Suppressor macrophage (primary cell): ENCODE measurements around the gene STK39.

Experiments used
- DNase-seq, 4 experiments: peaks; one replicate each; pipeline ENCODE4 v3.0.0-alpha.2; 2020 to 2022

STK39 gene

GRCh38 chr2:167945660-167946368 lies 301.6 kb downstream of the STK39 start:
- DNase-seq, result no peak

GRCh38 chr2:167944825-167945659 lies 302.4 kb downstream of the STK39 start:
- no peak for DNase-seq

GRCh38 chr2:167943897-167944296 lies 303.5 kb downstream of the STK39 start:
- no peak for DNase-seq

DNA sequence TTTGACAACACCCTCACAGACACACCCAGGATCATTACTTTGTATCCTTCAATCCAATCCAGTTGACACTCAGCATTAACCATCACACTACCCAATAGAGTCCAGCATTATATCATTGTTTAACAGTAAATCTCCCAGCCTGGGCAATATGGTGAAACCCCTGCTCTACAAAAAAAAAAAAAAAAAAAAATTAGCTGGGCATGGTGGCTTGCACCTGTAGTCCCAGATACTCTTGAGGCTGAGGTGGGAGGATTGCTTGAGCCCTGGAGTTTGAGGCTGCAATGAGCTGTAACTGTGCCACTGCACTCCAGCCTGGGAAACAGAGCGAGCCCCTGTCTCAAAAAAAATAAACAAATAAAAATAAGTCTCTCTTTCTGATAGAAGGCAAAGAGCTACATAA lies 304.0 kb downstream of the STK39 start:
- DNase-seq, result no peak

DNA sequence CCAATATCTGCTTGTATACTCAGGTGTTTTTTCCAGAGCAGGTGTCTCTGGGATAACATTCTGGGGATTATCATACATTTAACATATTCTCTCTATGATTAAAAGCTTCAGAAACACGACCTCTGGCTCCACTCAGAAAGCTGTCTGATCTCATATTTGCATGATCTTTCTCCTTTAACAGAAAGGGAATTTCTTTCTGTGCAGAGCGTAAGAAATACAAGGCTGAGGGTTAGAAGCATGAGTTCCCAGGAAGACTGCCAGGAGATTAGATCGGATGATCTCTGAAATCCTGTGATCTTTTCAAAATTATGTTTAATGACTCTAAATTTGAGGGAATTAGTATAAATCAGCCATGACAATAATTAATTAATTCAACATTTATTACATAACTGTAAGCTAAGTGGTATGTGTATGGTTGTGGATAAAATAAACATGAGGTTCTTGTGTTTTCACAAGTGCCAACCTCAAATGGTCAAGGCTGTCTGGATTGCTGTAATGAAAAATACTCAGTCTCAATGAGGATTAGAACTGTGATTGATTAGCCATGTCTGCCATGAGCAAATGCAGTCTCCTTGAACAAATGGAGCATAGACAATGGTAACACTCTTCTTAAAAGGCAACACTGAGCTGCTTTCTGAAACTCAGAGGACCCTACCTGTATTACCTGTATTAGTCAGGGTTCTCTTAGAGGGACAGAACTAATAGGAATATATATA lies 304.9 kb downstream of the STK39 start:
- no peak for DNase-seq

DNA sequence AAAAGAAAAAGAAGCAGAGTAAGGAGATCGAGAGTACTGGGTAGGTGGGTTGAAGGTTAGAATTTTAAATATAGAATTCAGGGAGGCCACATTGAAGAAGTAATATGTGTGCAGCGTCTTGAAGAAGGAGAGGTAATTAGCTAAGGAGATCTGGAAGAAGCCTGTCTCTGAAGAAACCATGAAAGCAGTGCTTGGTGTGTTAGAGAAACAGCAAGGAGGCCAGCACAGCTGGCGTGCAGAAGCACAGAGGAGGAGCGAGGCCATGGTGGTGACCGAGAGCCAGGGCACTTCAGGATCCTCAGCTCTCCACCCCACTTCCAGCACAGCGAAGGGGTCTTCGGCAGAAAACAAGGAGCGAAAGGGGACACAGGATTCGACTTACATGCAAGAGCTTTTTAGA lies 305.8 kb downstream of the STK39 start:
- no peak for DNase-seq

DNA sequence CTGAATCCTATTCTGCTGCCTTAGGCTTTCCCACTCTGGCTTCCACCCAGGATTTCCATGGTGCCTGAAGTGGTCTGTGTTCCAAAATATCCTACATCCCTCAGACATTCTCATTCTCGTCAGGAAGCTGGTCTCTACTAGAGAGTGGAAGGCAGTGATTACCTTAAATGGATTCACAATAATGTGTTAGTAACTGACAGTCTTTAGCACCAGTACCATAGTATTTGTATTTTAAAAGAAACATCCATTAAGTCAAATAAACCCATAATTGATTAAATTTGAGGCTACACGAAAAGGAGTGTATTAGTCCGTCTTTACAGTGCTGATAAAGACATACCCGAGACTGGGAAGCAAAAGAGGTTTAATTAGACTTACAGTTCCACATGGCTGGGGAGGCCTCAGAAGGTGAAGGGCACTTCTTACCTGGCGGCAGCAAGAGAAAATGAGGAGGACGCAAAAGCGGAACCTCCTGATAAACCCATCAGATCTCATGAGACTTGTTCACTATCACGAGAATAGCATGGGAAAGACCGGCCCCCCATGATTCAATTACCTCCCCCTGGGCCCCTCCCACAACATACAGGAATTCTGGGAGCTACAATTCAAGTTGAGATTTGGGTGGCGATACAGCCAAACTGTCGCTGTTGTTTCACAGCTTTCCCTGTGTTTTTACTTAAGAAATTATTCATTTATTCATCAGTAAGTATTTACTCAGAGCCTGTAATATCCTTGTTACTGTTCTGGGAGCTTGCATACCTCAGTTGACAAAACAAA lies 306.5 kb downstream of the STK39 start:
- no peak for DNase-seq

GRCh38 chr2:167940346-167940725 lies 307.1 kb downstream of the STK39 start:
- no peak for DNase-seq

- DNase-seq, result peak in 3 of 4 experiments; percentile 28 to 59 (median 48)
These were observed 307.7 kb downstream of the STK39 start for GRCh38 chr2:167939514-167940345.

DNA sequence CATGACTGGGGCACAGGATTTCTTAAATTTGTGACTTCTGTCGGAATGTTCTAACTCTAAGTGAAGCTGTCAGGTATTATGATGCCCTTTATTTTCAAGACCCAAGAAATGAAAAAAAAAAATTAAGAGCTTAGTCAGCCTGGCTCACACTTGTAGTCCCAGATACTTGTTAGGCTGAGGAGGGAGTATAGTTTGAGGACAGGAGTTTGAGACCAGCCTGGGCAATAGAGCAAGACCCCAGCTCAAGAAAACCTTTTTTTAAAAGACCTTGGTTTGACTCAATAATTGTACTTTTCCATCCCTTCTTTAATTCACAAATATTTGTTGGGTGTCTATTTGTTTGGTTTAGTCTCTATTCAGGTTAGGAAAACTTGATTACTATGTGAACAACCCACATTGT lies 310.0 kb downstream of the STK39 start:
- DNase-seq, result no peak

GRCh38 chr2:167935803-167936110 lies 311.6 kb downstream of the STK39 start:
- no peak for DNase-seq

DNA sequence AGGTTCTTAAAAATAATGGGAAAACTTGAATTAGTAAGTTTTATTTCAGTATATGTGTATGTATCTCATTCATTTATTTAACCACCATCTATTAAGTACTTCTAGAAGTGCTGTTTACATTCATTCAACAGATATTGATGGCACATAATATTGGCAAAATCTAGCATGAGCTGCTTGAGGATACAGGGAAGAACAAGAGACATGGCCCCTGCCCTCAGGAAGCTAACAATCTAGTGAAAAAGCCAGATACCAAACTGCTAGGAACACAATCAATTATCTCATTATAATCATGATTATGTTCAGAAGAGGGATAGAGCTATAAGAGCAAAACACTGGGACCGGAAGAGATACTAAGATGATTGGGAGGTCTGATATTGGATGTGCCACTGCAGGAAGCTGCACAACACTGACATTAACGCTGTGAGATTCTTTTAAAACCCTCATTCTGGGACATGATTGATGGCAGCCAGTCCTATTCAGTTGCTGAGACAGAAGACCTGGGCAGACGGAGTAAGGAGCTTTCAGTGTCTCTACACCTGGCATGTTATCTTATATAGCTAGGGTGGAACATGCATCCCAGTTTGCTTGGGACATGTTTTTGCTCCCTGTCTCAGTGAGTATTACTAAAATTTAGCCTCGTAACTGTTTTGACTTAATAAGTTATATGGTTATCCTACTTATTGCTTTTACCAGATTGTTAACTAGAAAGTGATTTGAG lies 314.1 kb downstream of the STK39 start:
- no peak for DNase-seq

GRCh38 chr2:167932123-167932693 lies 315.2 kb downstream of the STK39 start:
- no peak for DNase-seq

GRCh38 chr2:167929484-167929883 lies 317.9 kb downstream of the STK39 start:
- DNase-seq, result no peak

DNA sequence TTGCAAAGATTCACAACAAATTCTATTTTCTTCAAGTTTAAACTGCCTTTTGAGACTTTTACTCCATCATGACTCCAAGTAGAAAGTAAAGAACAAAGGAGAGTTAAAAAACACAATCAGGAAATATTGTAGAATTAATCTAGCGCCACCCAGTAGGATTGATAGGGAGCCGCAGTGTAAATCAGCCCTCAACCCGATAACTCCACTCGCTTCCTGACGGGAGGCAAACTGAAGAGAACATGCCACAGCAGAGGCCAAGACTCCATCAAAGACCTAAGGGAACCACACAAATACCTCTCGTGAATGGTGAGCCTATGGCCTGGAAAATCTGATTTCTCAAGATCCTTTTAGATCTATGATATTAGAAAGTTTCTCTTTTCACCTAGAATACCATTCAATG lies 319.0 kb downstream of the STK39 start:
- DNase-seq, result no peak

GRCh38 chr2:167925758-167926157 lies 321.6 kb downstream of the STK39 start:
- no peak for DNase-seq

DNA sequence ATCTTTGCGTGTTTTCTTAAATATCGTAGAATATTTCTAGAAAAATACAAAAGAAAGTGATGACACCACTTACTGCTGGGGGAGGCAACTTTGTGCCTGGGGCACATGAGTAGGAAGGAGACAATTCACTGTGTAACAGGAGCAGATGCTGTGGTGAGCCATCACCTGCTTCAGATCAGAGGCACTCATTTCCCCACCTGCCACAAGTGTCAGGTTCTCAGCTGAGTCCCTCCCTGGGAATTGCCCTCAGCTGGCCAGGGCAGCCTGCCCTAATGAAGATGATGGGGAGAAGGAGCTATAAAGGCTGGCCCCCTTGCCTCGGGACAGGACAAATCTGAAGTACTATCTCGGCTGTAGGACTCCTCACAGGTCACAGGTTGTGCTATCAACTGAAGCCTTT lies 322.8 kb downstream of the STK39 start:
- DNase-seq, result no peak

GRCh38 chr2:167916756-167917155 lies 330.6 kb downstream of the STK39 start:
- no peak for DNase-seq

DNA sequence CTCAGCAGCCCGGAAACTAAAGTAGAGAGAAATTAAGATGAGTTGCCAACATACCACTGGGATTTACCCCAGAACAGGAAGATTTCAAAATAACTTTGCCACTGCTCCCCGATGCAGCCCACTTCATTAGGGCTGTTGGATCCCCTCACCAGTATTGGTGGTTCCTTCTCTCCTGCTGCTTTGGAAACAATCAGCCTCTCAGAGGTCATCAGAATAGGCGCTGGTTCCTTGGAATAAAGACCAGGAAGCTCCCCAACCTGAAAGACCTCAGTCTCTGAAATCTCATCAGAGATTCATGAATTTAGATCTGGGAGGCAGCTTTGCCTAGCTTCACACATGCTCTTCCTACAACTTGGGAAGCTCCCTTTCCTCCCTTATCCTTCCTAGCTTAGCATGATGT lies 332.4 kb downstream of the STK39 start:
- no peak for DNase-seq

DNA sequence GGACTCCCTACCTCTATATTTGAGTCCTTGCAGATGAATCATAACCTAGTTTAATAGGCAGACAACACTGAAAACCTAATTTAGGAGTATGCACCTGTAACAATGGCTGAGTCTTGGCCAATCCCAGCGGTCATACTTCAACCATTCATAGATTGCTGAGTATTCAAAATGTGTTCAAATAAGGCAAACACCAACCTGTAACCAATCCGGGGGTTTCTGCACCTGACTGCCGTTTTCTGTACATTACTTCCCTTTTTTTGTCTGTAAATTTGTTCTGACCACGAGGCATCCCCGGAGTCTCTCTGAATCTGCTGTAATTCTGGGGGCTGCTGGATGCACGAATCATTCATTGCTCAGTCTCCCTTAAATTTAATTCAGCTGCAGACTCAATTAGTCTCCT lies 338.6 kb downstream of the STK39 start:
- DNase-seq, result peak in 1 of 4 experiments; percentile 0

- no peak for DNase-seq
These were observed 341.7 kb downstream of the STK39 start for GRCh38 chr2:167905668-167906067.
